ENCODE results near the gene HOXD10.

HOXD10 gene

DNA sequence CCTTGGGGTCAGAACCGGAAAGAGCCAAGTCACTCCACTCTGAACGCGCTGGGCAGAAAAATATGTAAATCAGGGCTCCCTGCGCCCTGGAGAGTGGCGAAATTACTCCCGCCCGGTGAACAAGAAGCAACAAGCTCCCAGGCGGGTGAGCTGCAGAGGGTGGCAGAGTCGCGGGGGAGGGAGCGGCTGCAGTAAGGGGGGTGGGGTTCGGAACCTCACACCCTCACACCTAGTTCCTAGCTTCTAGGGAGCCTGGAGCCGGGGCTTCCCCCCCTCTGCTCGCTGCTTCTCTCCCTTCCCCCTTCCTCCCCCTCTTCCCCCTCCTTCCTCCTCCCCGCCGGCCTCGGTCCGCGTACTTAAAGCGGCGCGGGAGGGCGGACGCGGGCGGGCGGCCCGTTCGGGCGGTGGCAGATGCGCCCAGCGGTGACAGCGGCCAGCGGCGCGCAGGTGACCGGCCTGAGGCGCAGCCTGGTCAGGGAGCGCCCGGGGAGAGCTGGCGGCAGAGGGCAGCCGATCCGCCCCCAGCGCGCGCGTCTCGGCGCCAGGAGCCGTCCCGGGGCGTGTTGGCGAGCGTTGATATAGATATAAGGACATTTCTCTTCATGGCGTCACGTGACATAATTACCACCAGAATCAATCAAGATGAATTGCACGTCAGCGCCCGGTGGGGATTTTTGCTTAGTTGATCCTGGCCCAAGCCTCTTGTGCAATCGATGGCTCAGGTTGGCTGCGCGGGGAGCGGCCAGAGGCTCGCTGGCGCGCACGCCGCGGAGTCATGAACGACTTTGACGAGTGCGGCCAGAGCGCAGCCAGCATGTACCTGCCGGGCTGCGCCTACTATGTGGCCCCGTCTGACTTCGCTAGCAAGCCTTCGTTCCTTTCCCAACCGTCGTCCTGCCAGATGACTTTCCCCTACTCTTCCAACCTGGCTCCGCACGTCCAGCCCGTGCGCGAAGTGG lies 9.7 kb upstream of the HOXD10 start, which contains the start of gene HOXD11:
TSS of gene HOXD11 (plus strand) at position 700 of the 959 bp plus-strand sequence. CDS start at position 776, 76 bp downstream.
- no peak for DNase-seq (ENCODE audit: low read depth in 2 of 2, low spot score in 1 of 2)

- DNase-seq (ENCODE audit: low read depth in 2 of 2, low spot score in 1 of 2), result no peak
Measured at GRCh38 chr2:176107731-176108181, 8.8 kb upstream of the HOXD10 start.

- no peak for DNase-seq (ENCODE audit: low read depth in 2 of 2, low spot score in 1 of 2)
Measured at GRCh38 chr2:176109192-176109901, 7.2 kb upstream of the HOXD10 start.

DNA sequence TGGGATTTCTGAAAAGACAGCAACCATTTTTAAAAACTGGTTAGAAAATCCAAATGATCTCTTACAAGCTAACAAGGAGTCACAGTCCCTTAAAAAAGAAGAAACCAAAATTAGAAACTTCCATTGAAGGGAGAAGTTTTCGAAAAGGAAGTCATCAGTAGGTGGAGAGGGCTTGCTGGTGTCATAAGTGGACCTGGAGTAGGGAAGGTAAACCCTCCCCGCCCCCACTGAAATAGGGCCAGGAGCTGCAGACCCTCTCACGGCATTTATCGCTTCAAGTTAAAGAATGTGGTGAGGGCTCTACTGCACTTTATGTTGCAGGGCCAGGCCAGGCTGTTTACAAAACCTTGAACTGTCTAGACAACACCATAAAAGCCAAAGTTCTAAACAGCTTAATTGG lies 6.6 kb upstream of the HOXD10 start:
- no peak for DNase-seq (ENCODE audit: low read depth in 2 of 2, low spot score in 1 of 2)

GRCh38 chr2:176110415-176111308 lies 5.9 kb upstream of the HOXD10 start:
- DNase-seq (ENCODE audit: low read depth in 2 of 2, low spot score in 1 of 2), result no peak

DNA sequence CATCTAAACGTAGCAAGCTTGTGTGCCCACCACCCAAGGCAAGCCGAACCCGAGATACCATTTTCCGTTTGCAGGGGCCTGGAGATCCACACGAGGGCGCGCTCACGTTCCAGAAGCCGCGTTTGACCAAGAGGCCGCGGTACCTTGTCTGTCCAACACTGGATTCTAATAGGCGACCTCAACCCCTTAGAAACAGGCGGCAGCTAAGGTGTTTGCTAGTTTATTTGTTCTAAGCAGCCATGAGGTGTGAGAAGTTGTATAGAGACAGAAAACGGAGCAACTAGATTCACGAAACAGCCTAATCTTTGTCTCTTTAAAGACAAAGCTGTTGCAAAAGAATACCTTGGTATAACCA lies 5.3 kb upstream of the HOXD10 start:
- DNase-seq (ENCODE audit: low read depth in 2 of 2, low spot score in 1 of 2), result no peak

GRCh38 chr2:176111846-176112374 lies 4.7 kb upstream of the HOXD10 start:
- no peak for DNase-seq (ENCODE audit: low read depth in 2 of 2, low spot score in 1 of 2)

DNA sequence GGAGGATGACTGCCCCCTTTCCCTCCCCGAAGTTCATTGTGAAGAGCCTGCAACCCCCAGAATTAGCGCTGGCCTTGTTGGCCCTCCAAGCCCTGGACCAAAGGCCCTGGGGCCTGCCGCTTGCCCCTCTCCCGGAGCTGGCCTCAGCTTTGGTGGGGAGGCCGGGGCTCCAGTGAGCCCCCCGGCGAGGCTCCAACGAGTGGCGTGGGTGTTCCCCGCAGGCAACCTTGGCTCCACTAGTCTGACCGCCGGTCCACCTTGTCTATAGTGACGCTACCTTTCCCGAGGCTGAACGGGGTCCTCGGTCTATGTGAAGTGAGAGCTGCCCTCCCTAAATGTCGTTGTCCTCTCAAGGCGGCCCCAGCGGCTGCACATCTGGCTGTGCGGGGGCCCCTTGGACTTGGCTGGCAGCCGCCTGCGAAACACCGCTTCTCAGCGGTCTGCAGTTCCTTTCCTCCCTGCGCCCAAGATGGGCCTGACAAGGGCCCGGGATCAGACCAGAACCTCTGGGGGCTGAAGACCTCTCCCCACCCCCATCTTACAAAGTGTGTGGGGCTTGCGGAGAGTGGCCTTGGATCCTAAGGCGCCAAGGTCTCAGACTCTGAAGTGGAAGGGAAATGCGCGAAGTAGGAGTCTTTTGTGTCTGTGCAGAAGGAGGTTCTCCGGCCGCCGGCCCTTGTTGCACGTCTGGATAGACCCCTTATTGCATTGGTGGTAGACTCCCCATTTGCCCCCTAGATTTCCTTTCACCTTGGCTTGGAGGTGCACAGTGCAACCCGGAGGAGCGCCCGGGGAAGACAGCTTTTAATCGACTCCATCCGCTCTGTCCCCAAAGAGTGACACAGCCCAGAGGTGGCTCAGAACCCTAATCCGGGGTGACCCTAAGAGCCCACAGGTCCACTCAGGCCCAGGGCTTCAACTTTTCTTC lies 3.9 kb upstream of the HOXD10 start:
- DNase-seq (ENCODE audit: low read depth in 2 of 2, low spot score in 1 of 2), result no peak

DNA sequence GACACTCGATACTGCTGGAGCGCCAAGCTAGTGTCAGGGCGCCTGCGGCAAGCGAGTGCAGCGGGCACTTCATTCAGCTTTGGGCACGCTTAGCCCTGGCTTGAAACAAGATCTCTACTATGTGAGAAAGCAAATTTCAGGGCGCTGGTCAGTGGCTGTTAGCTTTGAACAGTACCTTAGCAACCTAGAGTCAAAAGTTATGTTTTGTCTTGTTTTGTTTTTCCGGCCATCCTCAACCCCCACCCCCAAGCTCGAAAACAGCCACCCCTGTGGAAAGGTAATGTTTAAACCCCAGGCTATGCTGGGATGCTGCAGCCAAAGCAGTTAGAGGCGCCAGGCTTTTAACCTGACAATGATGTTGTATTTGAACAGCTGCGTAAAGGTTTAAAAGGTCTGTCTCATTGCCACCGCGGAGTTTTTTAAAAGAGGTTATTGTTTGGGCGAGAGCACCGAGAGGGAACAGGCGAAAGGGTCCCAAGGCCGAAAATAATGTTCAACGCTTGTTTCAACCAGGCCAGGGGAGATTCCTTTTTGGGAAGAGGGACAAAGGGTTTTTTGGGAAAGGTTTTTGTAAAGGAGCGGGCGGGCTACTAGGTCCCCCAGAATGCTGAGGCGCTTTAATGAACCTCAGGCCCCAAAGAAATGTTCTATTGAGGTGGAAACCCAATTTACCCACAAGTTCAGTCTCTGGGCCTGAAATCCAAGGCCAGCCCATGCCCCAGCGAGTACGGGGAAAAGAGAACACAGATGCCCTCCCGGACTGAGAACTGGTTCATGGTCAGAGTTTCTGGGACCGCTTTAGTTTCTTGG lies 2.3 kb upstream of the HOXD10 start:
- DNase-seq (ENCODE audit: low read depth in 2 of 2, low spot score in 1 of 2), result no peak

DNA sequence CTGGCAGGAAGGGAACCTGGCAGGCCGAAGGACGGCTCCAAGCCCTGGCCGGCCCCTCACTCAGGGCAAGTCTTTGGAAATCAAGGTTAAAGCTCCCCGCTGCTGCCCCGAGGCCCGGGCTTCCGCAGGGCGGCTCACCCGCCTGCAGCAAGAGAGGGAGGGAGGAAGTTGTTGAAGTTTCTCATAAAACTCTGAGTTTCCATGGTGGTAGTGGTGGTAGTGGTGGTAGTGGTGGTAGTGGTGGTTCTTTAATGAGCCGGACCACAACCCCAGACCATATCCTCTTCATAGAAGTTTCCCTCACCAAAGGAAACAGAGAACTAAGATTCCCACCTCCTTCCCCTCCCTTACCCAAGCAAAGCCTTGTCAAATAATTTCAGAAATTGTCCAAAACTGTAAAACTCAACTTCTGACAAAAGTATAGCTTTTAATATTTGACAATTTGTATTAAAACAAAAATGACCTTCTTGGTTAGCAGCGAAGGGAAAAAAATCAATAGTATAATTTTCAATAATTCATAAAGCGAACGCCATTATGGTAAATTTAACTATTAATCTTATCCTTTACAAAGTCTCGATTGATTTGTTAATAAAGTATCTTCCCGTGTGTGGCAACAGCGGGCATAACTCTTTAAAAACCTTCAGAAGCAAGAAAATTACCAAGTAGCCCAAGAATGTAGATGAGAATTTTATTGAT lies 1.5 kb upstream of the HOXD10 start:
- DNase-seq (ENCODE audit: low read depth in 2 of 2, low spot score in 1 of 2), result no peak

DNA sequence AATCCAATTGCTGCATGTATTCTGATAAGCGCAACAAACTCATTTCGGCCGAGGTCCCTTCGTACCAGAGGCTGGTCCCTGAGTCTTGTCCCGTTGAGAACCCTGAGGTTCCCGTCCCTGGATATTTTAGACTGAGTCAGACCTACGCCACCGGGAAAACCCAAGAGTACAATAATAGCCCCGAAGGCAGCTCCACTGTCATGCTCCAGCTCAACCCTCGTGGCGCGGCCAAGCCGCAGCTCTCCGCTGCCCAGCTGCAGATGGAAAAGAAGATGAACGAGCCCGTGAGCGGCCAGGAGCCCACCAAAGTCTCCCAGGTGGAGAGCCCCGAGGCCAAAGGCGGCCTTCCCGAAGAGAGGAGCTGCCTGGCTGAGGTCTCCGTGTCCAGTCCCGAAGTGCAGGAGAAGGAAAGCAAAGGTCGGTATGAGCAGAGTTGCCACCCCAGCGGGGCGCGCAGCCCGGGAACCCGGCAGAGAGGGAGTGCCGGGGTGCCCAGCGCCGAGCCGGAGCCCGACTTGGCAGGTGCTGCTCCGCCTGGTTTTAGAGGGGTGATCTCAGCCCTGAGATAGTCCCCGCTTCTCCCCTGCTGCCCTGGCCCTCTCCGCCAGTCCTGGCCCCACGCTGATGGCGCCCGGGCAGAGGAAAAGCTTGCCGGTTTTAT lies 714 bp downstream of the HOXD10 start:
- DNase-seq (ENCODE audit: low read depth in 2 of 2, low spot score in 1 of 2), result no peak

DNA sequence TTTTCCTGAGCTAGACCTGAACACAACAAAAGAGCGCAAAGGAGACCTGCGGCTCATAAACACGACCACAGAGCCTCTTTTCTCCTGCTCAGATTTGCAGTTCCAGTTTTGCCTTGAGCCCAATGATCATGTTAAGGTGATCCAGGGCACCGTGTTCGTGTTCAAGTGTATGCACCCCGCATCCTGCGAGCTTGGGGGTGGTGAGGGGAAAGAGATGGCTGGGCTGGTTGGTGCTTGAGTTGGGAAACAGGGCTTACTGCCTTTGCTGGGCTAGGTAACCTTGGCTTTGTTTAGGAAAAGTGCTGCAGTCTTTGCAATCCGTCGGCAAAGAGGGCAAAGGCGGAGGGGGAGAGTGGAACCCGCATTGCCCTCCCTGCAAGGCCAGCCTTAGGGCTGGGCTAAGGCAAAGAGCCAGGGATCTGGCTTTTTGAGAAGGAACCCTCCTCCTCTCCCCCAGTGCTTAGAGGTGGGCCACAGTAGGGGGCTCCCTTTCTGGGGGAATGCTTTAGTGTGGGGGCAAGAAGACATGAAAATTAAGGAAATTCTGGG lies 1.3 kb downstream of the HOXD10 start:
- no peak for DNase-seq (ENCODE audit: low read depth in 2 of 2, low spot score in 1 of 2)

- DNase-seq (ENCODE audit: low read depth in 2 of 2, low spot score in 1 of 2), result no peak
Measured at GRCh38 chr2:176118601-176119339, 2.2 kb downstream of the HOXD10 start.

- no peak for DNase-seq (ENCODE audit: low read depth in 2 of 2, low spot score in 1 of 2)
Measured at GRCh38 chr2:176120364-176121189, 4.0 kb downstream of the HOXD10 start.

GRCh38 chr2:176121190-176122051 lies 4.8 kb downstream of the HOXD10 start:
- DNase-seq (ENCODE audit: low read depth in 2 of 2, low spot score in 1 of 2), result no peak

Measured in stimulated activated CD8-positive, alpha-beta memory T cell treated with anti-CD3 and anti-CD28 coated beads, Interleukin-4, amount 100 ng/mL, for 1 hour (primary cell).